ENCODE measurements around the gene ALK.

ALK gene

DNA sequence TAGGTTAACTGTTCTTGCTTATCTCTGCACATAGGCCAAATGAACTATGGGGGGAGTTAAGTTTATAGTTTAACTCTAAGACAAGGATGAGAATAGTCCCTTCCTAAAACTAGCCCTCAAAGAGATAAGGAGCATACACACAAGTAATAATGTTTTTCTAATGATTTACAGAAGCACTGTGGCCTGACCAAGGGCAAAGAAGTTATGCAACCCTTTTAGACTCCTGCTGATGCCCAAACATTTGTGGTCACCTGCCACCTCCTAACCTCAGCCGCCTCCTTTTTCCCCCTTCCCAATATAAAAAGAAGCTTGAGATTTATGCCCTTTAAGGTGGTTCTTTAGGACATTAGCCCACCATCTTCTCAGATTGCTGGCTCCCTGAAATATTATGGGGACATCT, 357.7 kb downstream of the ALK start:
- Histone ChIP-seq H4K20me1 (ENCODE audit: insufficient read depth, low read length) (no peaks in the 10 kb centered on the region), H3K4me1 (ENCODE audit: insufficient read depth, low read length) (no peaks in the 10 kb centered on the region), H3K9me3 (ENCODE audit: insufficient read depth, low read length, severe bottlenecking) (no peaks in the 10 kb centered on the region), H3K27ac (ENCODE audit: low read length) (no peak overlapping the region), H3K9ac (ENCODE audit: low read depth, low read length) (no peak overlapping the region), H3K79me2 (ENCODE audit: insufficient read depth, low read length) (no peaks in the 10 kb centered on the region), H2AFZ (ENCODE audit: low read depth, low read length) (no peak overlapping the region), H3K36me3 (ENCODE audit: insufficient read depth, low read length) (no peaks in the 10 kb centered on the region), H3K4me3 (ENCODE audit: low read depth in 1 of 2, low read length in 2 of 2) (no peak overlapping the region), H3K4me2 (ENCODE audit: insufficient read depth, low read length) (no peak overlapping the region), H3K27me3 (ENCODE audit: insufficient read depth, low read length, poor library complexity) (peaks cover 9% of the 10 kb centered on the region)
- ATAC-seq (ENCODE audit: insufficient read depth, low read depth) (no peak), DNase-seq (no peak)
- TF ChIP-seq, protein P1, sequence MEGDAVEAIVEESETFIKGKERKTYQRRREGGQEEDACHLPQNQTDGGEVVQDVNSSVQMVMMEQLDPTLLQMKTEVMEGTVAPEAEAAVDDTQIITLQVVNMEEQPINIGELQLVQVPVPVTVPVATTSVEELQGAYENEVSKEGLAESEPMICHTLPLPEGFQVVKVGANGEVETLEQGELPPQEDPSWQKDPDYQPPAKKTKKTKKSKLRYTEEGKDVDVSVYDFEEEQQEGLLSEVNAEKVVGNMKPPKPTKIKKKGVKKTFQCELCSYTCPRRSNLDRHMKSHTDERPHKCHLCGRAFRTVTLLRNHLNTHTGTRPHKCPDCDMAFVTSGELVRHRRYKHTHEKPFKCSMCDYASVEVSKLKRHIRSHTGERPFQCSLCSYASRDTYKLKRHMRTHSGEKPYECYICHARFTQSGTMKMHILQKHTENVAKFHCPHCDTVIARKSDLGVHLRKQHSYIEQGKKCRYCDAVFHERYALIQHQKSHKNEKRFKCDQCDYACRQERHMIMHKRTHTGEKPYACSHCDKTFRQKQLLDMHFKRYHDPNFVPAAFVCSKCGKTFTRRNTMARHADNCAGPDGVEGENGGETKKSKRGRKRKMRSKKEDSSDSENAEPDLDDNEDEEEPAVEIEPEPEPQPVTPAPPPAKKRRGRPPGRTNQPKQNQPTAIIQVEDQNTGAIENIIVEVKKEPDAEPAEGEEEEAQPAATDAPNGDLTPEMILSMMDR (IDR thresholded peaks at IDR 0.05; ENCODE audit: borderline replicate concordance, extremely low read depth, low read length, poor library complexity, severe bottlenecking): no peak
- no peak for TF ChIP-seq EZH2 (IDR thresholded peaks at IDR 0.05; ENCODE audit: borderline replicate concordance, low read depth, low read length, severe bottlenecking)

DNA sequence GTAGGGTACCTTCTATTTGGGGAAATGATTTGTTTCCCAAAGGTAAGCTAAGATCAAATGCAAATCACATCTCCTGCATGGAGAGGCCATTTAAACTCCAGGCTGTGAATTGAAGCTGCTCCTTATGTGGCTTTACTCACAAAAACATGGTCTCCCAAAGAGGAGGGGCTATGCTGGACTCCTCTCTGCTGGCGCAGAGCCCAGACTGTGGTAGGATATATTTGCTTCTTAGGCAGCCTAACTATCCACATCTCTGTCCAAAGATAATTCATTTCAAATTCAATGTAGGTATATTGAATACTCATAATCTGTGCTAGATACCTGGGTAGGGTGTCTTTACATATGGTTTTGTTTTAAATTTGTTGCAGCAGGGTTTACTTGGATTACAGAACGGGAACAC, 358.5 kb downstream of the ALK start:
- H3K27ac ChIP-seq (ENCODE audit: low read length): no peak overlapping the region
- H3K36me3 ChIP-seq (ENCODE audit: insufficient read depth, low read length): no peaks in the 10 kb centered on the region
- no peak for DNase-seq
- H3K9ac ChIP-seq (ENCODE audit: low read depth, low read length): no peak overlapping the region
- H3K27me3 ChIP-seq (ENCODE audit: insufficient read depth, low read length, poor library complexity): peaks cover 9% of the 10 kb centered on the region
- no peak overlapping the region for H3K4me3 ChIP-seq (ENCODE audit: low read depth in 1 of 2, low read length in 2 of 2)
- no peak for TF ChIP-seq EZH2 (IDR thresholded peaks at IDR 0.05; ENCODE audit: borderline replicate concordance, low read depth, low read length, severe bottlenecking)
- TF ChIP-seq, protein P1 (IDR thresholded peaks at IDR 0.05; ENCODE audit: borderline replicate concordance, extremely low read depth, low read length, poor library complexity, severe bottlenecking): no peak
- no peak overlapping the region for H2AFZ ChIP-seq (ENCODE audit: low read depth, low read length)
- no peaks in the 10 kb centered on the region for H3K79me2 ChIP-seq (ENCODE audit: insufficient read depth, low read length)
- H3K4me2 ChIP-seq (ENCODE audit: insufficient read depth, low read length): no peak overlapping the region
- H3K9me3 ChIP-seq (ENCODE audit: insufficient read depth, low read length, severe bottlenecking): no peaks in the 10 kb centered on the region
- no peaks in the 10 kb centered on the region for H3K4me1 ChIP-seq (ENCODE audit: insufficient read depth, low read length)
- no peaks in the 10 kb centered on the region for H4K20me1 ChIP-seq (ENCODE audit: insufficient read depth, low read length)
- ATAC-seq (ENCODE audit: insufficient read depth, low read depth): no peak

DNA sequence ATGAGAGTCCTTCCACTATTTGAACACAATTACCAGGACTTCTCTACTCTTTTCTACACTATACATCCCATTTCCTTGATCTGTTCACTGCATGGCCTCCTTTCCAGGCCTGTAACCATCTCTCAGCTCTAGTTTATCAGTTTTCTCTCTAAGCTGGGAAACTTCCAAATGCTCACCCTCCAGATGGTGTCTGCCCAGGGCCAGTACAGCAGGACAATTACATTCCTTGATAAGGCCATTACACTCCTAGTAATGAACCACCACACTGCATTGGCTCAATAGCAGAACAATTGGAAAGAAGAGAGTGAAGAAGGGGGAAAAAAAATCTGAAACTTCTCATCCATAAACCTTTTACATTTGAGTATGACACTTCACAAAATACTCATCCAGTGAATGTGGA, 359.1 kb downstream of the ALK start:
- DNase-seq (no peak), ATAC-seq (ENCODE audit: insufficient read depth, low read depth) (no peak)
- TF ChIP-seq, protein P1 (IDR thresholded peaks at IDR 0.05; ENCODE audit: borderline replicate concordance, extremely low read depth, low read length, poor library complexity, severe bottlenecking): no peak
- no peak for TF ChIP-seq EZH2 (IDR thresholded peaks at IDR 0.05; ENCODE audit: borderline replicate concordance, low read depth, low read length, severe bottlenecking)

DNA sequence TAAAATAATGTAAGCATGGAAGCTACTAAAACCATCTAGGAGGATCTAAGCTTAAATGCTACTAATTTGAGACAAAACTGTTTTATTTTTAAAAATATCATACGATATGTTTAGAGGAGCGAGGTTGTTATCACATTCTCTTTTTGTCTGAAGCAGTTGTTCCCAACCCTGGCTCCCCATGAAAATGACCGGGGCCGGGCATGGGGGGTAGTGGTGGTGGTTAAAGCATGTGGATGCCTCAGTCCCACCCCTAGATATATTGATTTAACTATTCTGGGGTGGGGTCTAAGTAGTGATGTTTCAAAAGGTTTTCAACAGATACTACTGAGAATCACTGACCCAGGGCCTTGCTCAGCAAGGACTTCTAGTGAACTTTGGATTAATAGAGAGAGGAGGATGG, 359.8 kb downstream of the ALK start:
- no peaks in the 10 kb centered on the region for H3K9me3 ChIP-seq (ENCODE audit: insufficient read depth, low read length, severe bottlenecking)
- no peak overlapping the region for H2AFZ ChIP-seq (ENCODE audit: low read depth, low read length)
- no peaks in the 10 kb centered on the region for H3K79me2 ChIP-seq (ENCODE audit: insufficient read depth, low read length)
- H3K36me3 ChIP-seq (ENCODE audit: insufficient read depth, low read length): no peaks in the 10 kb centered on the region
- H3K9ac ChIP-seq (ENCODE audit: low read depth, low read length): no peak overlapping the region
- H3K27ac ChIP-seq (ENCODE audit: low read length): no peak overlapping the region
- DNase-seq (no peak), ATAC-seq (ENCODE audit: insufficient read depth, low read depth) (no peak)
- H3K27me3 ChIP-seq (ENCODE audit: insufficient read depth, low read length, poor library complexity): no peaks in the 10 kb centered on the region
- H3K4me3 ChIP-seq (ENCODE audit: low read depth in 1 of 2, low read length in 2 of 2): no peak overlapping the region
- H3K4me1 ChIP-seq (ENCODE audit: insufficient read depth, low read length): no peaks in the 10 kb centered on the region
- no peak overlapping the region for H3K4me2 ChIP-seq (ENCODE audit: insufficient read depth, low read length)
- TF ChIP-seq, protein P1 (IDR thresholded peaks at IDR 0.05; ENCODE audit: borderline replicate concordance, extremely low read depth, low read length, poor library complexity, severe bottlenecking): no peak
- no peak for TF ChIP-seq EZH2 (IDR thresholded peaks at IDR 0.05; ENCODE audit: borderline replicate concordance, low read depth, low read length, severe bottlenecking)
- H4K20me1 ChIP-seq (ENCODE audit: insufficient read depth, low read length): no peaks in the 10 kb centered on the region

More for the DNA sequence above, 359.1 kb downstream of the ALK start:
- no peaks in the 10 kb centered on the region for H4K20me1 ChIP-seq (ENCODE audit: insufficient read depth, low read length)
- no peak overlapping the region for H3K4me2 ChIP-seq (ENCODE audit: insufficient read depth, low read length)
- H3K9ac ChIP-seq (ENCODE audit: low read depth, low read length): no peak overlapping the region
- no peak overlapping the region for H2AFZ ChIP-seq (ENCODE audit: low read depth, low read length)
- H3K36me3 ChIP-seq (ENCODE audit: insufficient read depth, low read length): no peaks in the 10 kb centered on the region
- H3K4me3 ChIP-seq (ENCODE audit: low read depth in 1 of 2, low read length in 2 of 2): no peak overlapping the region
- peaks cover 4% of the 10 kb centered on the region for H3K27me3 ChIP-seq (ENCODE audit: insufficient read depth, low read length, poor library complexity)
- no peak overlapping the region for H3K27ac ChIP-seq (ENCODE audit: low read length)
- no peaks in the 10 kb centered on the region for H3K79me2 ChIP-seq (ENCODE audit: insufficient read depth, low read length)
- no peaks in the 10 kb centered on the region for H3K9me3 ChIP-seq (ENCODE audit: insufficient read depth, low read length, severe bottlenecking)
- no peaks in the 10 kb centered on the region for H3K4me1 ChIP-seq (ENCODE audit: insufficient read depth, low read length)

All from DND-41 (cell line).